Measurements from ENCODE around the gene PLTP. TPM values are rescaled to one million over a fixed set of nuclear protein-coding genes. Genes with fewer than 3 reads are reported as not detected.
A peak's percentile ranks its signal among the peaks of the same experiment; 100 is the strongest.

The PLTP gene
- total RNA-seq, 4 donors from 2014 or later, result 109 to 342 (median 176) TPM

DNA sequence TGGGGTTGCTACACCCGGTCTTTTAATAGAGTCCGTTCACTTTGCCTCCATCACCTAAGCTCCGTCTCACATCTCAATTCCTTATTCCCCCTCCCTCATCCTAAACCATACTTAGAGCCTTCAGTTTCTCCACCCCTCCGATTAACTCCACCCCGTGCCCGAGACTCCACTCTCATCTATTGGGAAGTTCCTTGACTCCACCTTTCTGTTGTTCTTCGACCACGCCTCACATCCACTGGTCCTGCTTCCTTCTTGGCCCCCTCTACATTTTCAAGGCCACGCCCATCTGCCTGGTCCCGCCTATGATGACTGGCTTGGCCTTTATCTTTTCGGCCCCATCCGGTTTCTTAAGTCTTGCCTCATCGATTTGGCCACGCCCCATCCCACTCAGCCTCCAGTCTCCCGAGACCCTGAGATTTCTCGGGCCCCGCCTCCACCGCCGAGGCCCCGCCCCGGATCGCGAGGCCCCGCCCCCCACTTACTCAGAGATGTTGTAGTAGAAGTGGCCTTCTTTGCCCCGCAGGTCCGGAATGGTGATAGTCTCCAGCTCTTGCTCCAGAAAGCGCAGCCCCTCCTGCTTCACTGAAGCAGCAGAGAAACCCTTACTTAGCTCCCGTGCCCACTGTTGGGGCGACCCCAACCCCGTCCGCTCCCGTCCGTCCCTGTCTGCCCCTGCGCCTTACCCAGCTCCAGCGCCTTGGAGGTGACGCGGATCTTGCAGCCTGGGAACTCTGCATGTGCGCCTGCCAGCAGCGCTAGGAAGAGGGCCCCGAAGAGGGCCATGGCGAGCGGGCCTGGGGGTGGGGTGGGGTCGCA is 1.1 kb downstream of the PLTP start:
- peaks cover 0 to 23% (median 6%) of the 10 kb centered on the region in 4 donors for H3K36me3 ChIP-seq
- H3K27me3 ChIP-seq, result peaks cover 0 to 14% (median 5%) of the 10 kb centered on the region in 4 donors
- H3K9me3 ChIP-seq, result no peaks in the 10 kb centered on the region
- peak overlapping the region; percentile 77 to 81 (median 80) for H3K27ac ChIP-seq (replicated peaks in 1 of 4)
- H3K4me1 ChIP-seq, result peaks cover 18 to 35% (median 31%) of the 10 kb centered on the region in 4 donors
- peak overlapping the region; percentile 53 to 61 (median 59) for H3K4me3 ChIP-seq
- DNase-seq (ENCODE audit: extremely low spot score), result peak; percentile 100
- WGBS, result 2% methylated on average over 32 of the region's 43 CpGs
- TF ChIP-seq POLR2A (IDR thresholded peaks at IDR 0.05; ENCODE audit: low read depth) (peak; percentile 38), EP300 (IDR thresholded peaks at IDR 0.05) (no peak), POLR2AphosphoS5 (IDR thresholded peaks at IDR 0.05) (peak; percentile 80 to 89)
- TF ChIP-seq, protein P1, sequence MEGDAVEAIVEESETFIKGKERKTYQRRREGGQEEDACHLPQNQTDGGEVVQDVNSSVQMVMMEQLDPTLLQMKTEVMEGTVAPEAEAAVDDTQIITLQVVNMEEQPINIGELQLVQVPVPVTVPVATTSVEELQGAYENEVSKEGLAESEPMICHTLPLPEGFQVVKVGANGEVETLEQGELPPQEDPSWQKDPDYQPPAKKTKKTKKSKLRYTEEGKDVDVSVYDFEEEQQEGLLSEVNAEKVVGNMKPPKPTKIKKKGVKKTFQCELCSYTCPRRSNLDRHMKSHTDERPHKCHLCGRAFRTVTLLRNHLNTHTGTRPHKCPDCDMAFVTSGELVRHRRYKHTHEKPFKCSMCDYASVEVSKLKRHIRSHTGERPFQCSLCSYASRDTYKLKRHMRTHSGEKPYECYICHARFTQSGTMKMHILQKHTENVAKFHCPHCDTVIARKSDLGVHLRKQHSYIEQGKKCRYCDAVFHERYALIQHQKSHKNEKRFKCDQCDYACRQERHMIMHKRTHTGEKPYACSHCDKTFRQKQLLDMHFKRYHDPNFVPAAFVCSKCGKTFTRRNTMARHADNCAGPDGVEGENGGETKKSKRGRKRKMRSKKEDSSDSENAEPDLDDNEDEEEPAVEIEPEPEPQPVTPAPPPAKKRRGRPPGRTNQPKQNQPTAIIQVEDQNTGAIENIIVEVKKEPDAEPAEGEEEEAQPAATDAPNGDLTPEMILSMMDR (IDR thresholded peaks at IDR 0.05), result no peak
- intact Hi-C loops (cut with DNase I), result no loop called here

- TF ChIP-seq EP300 (IDR thresholded peaks at IDR 0.05) (no peak), POLR2A (IDR thresholded peaks at IDR 0.05; ENCODE audit: low read depth) (no peak), POLR2AphosphoS5 (IDR thresholded peaks at IDR 0.05) (no peak)
- TF ChIP-seq, protein P1 (IDR thresholded peaks at IDR 0.05), result no peak
- no peaks in the 10 kb centered on the region for H3K9me3 ChIP-seq
- H3K36me3 ChIP-seq, result peaks cover 0 to 30% (median 10%) of the 10 kb centered on the region in 4 donors
- 86% methylated on average over 20 of the region's 22 CpGs for WGBS
- intact Hi-C loops (cut with DNase I), result no loop called here
- peak overlapping the region; percentile 53 to 61 (median 59) for H3K4me3 ChIP-seq
- peaks cover 0 to 14% (median 5%) of the 10 kb centered on the region in 4 donors for H3K27me3 ChIP-seq
- H3K27ac ChIP-seq (replicated peaks in 1 of 4), result peak overlapping the region; percentile 45 to 81 (median 69)
- peaks cover 18 to 35% (median 31%) of the 10 kb centered on the region in 4 donors for H3K4me1 ChIP-seq
- no peak for DNase-seq (ENCODE audit: extremely low spot score)
Measured at GRCh38 chr20:45909817-45910669, 1.9 kb downstream of the PLTP start.

- Histone ChIP-seq H3K9me3 (no peaks in the 10 kb centered on the region), H3K4me3 (no peak overlapping the region), H3K36me3 (peaks cover 0 to 36% (median 13%) of the 10 kb centered on the region in 4 donors), H3K4me1 (peaks cover 18 to 35% (median 31%) of the 10 kb centered on the region in 4 donors), H3K27me3 (peaks cover 0 to 14% (median 5%) of the 10 kb centered on the region in 4 donors), H3K27ac (replicated peaks in 1 of 4) (peak overlapping the region in 1 of 4 donors; percentile 58)
- intact Hi-C loops (cut with DNase I), result no loop called here
- no peak for DNase-seq (ENCODE audit: extremely low spot score)
- 90% methylated on average over 12 of the region's 12 CpGs for WGBS
- TF ChIP-seq POLR2A (IDR thresholded peaks at IDR 0.05; ENCODE audit: low read depth) (no peak), POLR2AphosphoS5 (IDR thresholded peaks at IDR 0.05) (no peak), EP300 (IDR thresholded peaks at IDR 0.05) (no peak)
- TF ChIP-seq, protein P1 (IDR thresholded peaks at IDR 0.05), result no peak
Measured at GRCh38 chr20:45909336-45909808, 2.6 kb downstream of the PLTP start.

- Histone ChIP-seq H3K9me3 (no peaks in the 10 kb centered on the region), H3K4me3 (no peak overlapping the region), H3K36me3 (peaks cover 0 to 45% (median 13%) of the 10 kb centered on the region in 4 donors), H3K27ac (replicated peaks in 1 of 4) (no peak overlapping the region), H3K4me1 (peaks cover 18 to 35% (median 28%) of the 10 kb centered on the region in 4 donors), H3K27me3 (peaks cover 0 to 11% (median 4%) of the 10 kb centered on the region in 4 donors)
- DNase-seq (ENCODE audit: extremely low spot score), result no peak
- intact Hi-C loops (cut with DNase I), result no loop called here
- TF ChIP-seq, protein P1 (IDR thresholded peaks at IDR 0.05), result no peak
- no peak for TF ChIP-seq EP300 (IDR thresholded peaks at IDR 0.05)
- no peak for TF ChIP-seq POLR2A (IDR thresholded peaks at IDR 0.05; ENCODE audit: low read depth)
- no peak for TF ChIP-seq POLR2AphosphoS5 (IDR thresholded peaks at IDR 0.05)
- 91% methylated on average over 2 of the region's 2 CpGs for WGBS
Measured at GRCh38 chr20:45908084-45908483, 3.9 kb downstream of the PLTP start.
